Calu3 (cell line): ENCODE results near the gene ARID3C. TPM values are rescaled to one million over a fixed set of nuclear protein-coding genes. Genes with fewer than 3 reads are reported as not detected.

Experiments
- BruUV-seq: library from RNA; stranded (reverse); fragments of 400-500 nt; replicated peaks from 2 replicates; lab custom pipeline; 2021; lab: Mats Ljungman, UMichigan
- CTCF ChIA-PET: fragments of 300-600 bp; sonication (Branson Sonifier 250); formaldehyde crosslinking; loops from one replicate; lab custom pipeline; 2022; ENCODE audit warnings: antibody characterized with exemption; lab: Charles Lee
- DNase-seq: peaks from one replicate; pipeline ENCODE4 v3.0.0; 2022
- H3K27ac Mint-ChIP-seq: one replicate; pipeline ENCODE4 v1.8.0; 2022; ENCODE audit warnings: mixed read lengths; ENCODE audit not compliant: unreplicated experiment
- H3K27me3 Mint-ChIP-seq: one replicate; pipeline ENCODE4 v1.8.0; 2022; ENCODE audit warnings: mixed read lengths; ENCODE audit not compliant: unreplicated experiment
- H3K36me3 Mint-ChIP-seq: one replicate; pipeline ENCODE4 v1.8.0; 2022; ENCODE audit warnings: mild to moderate bottlenecking, moderate library complexity, mixed read lengths; ENCODE audit not compliant: insufficient read depth, unreplicated experiment
- H3K4me1 Mint-ChIP-seq: one replicate; pipeline ENCODE4 v1.8.0; 2022; ENCODE audit warnings: mild to moderate bottlenecking, low read depth, mixed read lengths; ENCODE audit not compliant: unreplicated experiment
- H3K4me3 Mint-ChIP-seq: one replicate; pipeline ENCODE4 v1.8.0; 2022; ENCODE audit warnings: mild to moderate bottlenecking, low read depth, moderate library complexity, mixed read lengths; ENCODE audit not compliant: unreplicated experiment
- H3K9me3 Mint-ChIP-seq: one replicate; pipeline ENCODE4 v1.8.0; 2022; ENCODE audit warnings: low read depth, mixed read lengths; ENCODE audit not compliant: unreplicated experiment
- CTCF ChIP-seq: fragments of 200-600 bp; IDR thresholded peaks from one replicate; pipeline ENCODE4 v1.8.0; 2022; ENCODE audit warnings: antibody characterized with exemption; ENCODE audit not compliant: unreplicated experiment
- intact Hi-C: fragments of 100-400 bp; cut with micrococcal nuclease; formaldehyde crosslinking; loops from one replicate; pipeline ENCODE4 v1.10.0; 2022; ENCODE audit not compliant: unreplicated experiment
- total RNA-seq: library from RNA; stranded (reverse); gene quantifications from 2 replicates; pipeline ENCODE4 v1.2.3, GENCODE V29; 2022

The ARID3C gene
- total RNA-seq, 1 experiment from 2014 or later: not detected

- Mint-ChIP-seq H3K27ac (no peak overlapping the region), H3K4me1 (no peaks in the 10 kb centered on the region), H3K36me3 (peaks cover 6% of the 10 kb centered on the region), H3K4me3 (no peak overlapping the region), H3K27me3 (peaks cover 97% of the 10 kb centered on the region), H3K9me3 (no peaks in the 10 kb centered on the region)
- DNase-seq: no peak
- CTCF ChIA-PET: interaction anchor here (0.7 kb wide), 1 partner anchor 212 kb away, joined by 3 read pairs; no protein-coding TSS in a partner anchor
- no TSS peak for BruUV-seq
- no peak for TF ChIP-seq CTCF
- intact Hi-C loops: no loop called here
Observed at GRCh38 chr9:34587271-34587670, 41.6 kb downstream of the ARID3C start.

- CTCF ChIA-PET: no interaction called here
- Mint-ChIP-seq H3K27me3 (peaks cover 100% of the 10 kb centered on the region), H3K27ac (no peak overlapping the region), H3K4me1 (no peaks in the 10 kb centered on the region), H3K36me3 (peaks cover 6% of the 10 kb centered on the region), H3K9me3 (no peaks in the 10 kb centered on the region), H3K4me3 (no peak overlapping the region)
- intact Hi-C loops: no loop called here
- no peak for TF ChIP-seq CTCF
- no peak for DNase-seq
- BruUV-seq: no TSS peak
Observed at GRCh38 chr9:34585946-34586669, 42.8 kb downstream of the ARID3C start.

GRCh38 chr9:34584970-34585369, 43.9 kb downstream of the ARID3C start:
- no peak for DNase-seq
- no peak for TF ChIP-seq CTCF
- H3K4me1 Mint-ChIP-seq: no peaks in the 10 kb centered on the region
- no peak overlapping the region for H3K27ac Mint-ChIP-seq
- H3K9me3 Mint-ChIP-seq: no peaks in the 10 kb centered on the region
- intact Hi-C loops: no loop called here
- CTCF ChIA-PET: no interaction called here
- H3K27me3 Mint-ChIP-seq: peaks cover 100% of the 10 kb centered on the region
- BruUV-seq: no TSS peak
- H3K4me3 Mint-ChIP-seq: no peak overlapping the region
- H3K36me3 Mint-ChIP-seq: peaks cover under 1% of the 10 kb centered on the region

GRCh38 chr9:34582787-34583186, 46.1 kb downstream of the ARID3C start:
- H3K4me1 Mint-ChIP-seq: no peaks in the 10 kb centered on the region
- TF ChIP-seq CTCF: no peak
- H3K27ac Mint-ChIP-seq: no peak overlapping the region
- no TSS peak for BruUV-seq
- DNase-seq: no peak
- H3K27me3 Mint-ChIP-seq: peaks cover 93% of the 10 kb centered on the region
- intact Hi-C loops: no loop called here
- no peak overlapping the region for H3K4me3 Mint-ChIP-seq
- CTCF ChIA-PET: no interaction called here
- no peaks in the 10 kb centered on the region for H3K9me3 Mint-ChIP-seq
- no peaks in the 10 kb centered on the region for H3K36me3 Mint-ChIP-seq
